Esophagus squamous epithelium (tissue), 5 donors: ENCODE measurements around the gene MTREX. TPM values are rescaled to one million over a fixed set of nuclear protein-coding genes. Genes with fewer than 3 reads are reported as not detected.

Experiments
- DNase-seq: peaks from one replicate; lab custom pipeline; 2025; lab: John Stamatoyannopoulos, UW
- H3K27ac ChIP-seq, 4 donors: fragments of 200-600 bp; sonication (generic); one replicate each; pipeline ENCODE4 v1.5.1; 2016 to 2019; ENCODE audit warnings: mild to moderate bottlenecking in 1 of 4
- H3K27me3 ChIP-seq, 4 donors: fragments of 200-600 bp; sonication (generic); 1 replicate in 3 of 4; 2 replicates in 1 of 4; pipeline versions ENCODE4 v1.5.1 to v1.6.0; 2017 to 2021; ENCODE audit warnings: antibody characterized with exemption in 1 of 4
- H3K36me3 ChIP-seq, 3 donors: fragments of 200-600 bp; sonication (generic); one replicate each; pipeline ENCODE4 v1.5.1; 2016 to 2019
- H3K4me1 ChIP-seq, 3 donors: fragments of 200-600 bp; sonication (generic); one replicate each; pipeline ENCODE4 v1.5.1; 2017 to 2019
- H3K4me3 ChIP-seq, 4 donors: fragments of 200-600 bp; sonication (generic); 1 replicate in 3 of 4; 2 replicates in 1 of 4; pipeline ENCODE4 v1.5.1; 2016 to 2019; ENCODE audit warnings: mild to moderate bottlenecking in 2 of 4, moderate library complexity in 1 of 4
- H3K9me3 ChIP-seq, 3 donors: fragments of 200-600 bp; sonication (generic); one replicate each; pipeline ENCODE4 v1.5.1; 2016 to 2019
- CTCF ChIP-seq, 6 experiments: fragments of 450-650 bp in 4 of 6; fragments of 200-600 bp in 2 of 6; sonication (generic) in 2 of 6; IDR thresholded peaks; one replicate each; pipeline ENCODE4 v1.5.1; 2016 to 2019; ENCODE audit warnings: antibody characterized with exemption in 6 of 6, mild to moderate bottlenecking in 4 of 6, moderate library complexity in 4 of 6
- POLR2A ChIP-seq, 4 donors: fragments of 450-650 bp; IDR thresholded peaks; one replicate each; pipeline ENCODE4 v1.6.1; 2017; ENCODE audit warnings: antibody characterized with exemption in 4 of 4, mild to moderate bottlenecking in 4 of 4, moderate library complexity in 3 of 4
- WGBS, 2 donors: methylation state at CpG; one replicate each; pipeline ENCODE4 v1.1.5; 2018; 5-methylcytosine and 5-hydroxymethylcytosine counted together
- intact Hi-C: fragments of 100-400 bp; cut with DNase I; formaldehyde crosslinking; loops from one replicate; pipeline ENCODE4 v1.15.0; 2022
- total RNA-seq, 4 donors: library from RNA; depleted of rRNA; stranded (reverse); fragments of >200 nt; gene quantifications; one replicate each; pipeline ENCODE4 v1.1.0, GENCODE V29; 2016
- donor health status: DM: yes; HTN: yes; CAD: no.

Gene MTREX
- total RNA-seq, 4 donors from 2014 or later: 63.9 to 79.3 (median 72.2) TPM

GRCh38 chr5:55441954-55442353 is 134.2 kb downstream of the MTREX start:
- Histone ChIP-seq H3K9me3 (no peaks in the 10 kb centered on the region), H3K27ac (peak overlapping the region in 2 of 4 donors; percentile 68 to 83), H3K36me3 (peaks cover 0 to 10% (median 5%) of the 10 kb centered on the region in 3 donors), H3K4me1 (peaks cover 12 to 50% (median 23%) of the 10 kb centered on the region in 3 donors), H3K4me3 (no peak overlapping the region), H3K27me3 (no peaks in the 10 kb centered on the region)
- DNase-seq: no peak
- intact Hi-C loops: no loop called here
- WGBS, 2 donors: 86 to 93% methylated on average over 1 of the region's 1 CpG
- TF ChIP-seq POLR2A (IDR thresholded peaks at IDR 0.05): no peak
- TF ChIP-seq CTCF (IDR thresholded peaks at IDR 0.05): no peak

GRCh38 chr5:55445791-55446190 is 138.0 kb downstream of the MTREX start:
- Histone ChIP-seq H3K4me3 (no peak overlapping the region), H3K4me1 (peaks cover 0 to 28% (median 0%) of the 10 kb centered on the region in 3 donors), H3K36me3 (peaks cover 0 to 10% (median 5%) of the 10 kb centered on the region in 3 donors), H3K27me3 (no peaks in the 10 kb centered on the region), H3K9me3 (no peaks in the 10 kb centered on the region), H3K27ac (no peak overlapping the region)
- 89 to 98% methylated on average over 3 of the region's 3 CpGs for WGBS, 2 donors
- DNase-seq: no peak
- TF ChIP-seq CTCF (IDR thresholded peaks at IDR 0.05) (no peak), POLR2A (IDR thresholded peaks at IDR 0.05) (no peak)
- intact Hi-C loops: no loop called here

- H3K36me3 ChIP-seq: peaks cover 0 to 7% (median 0%) of the 10 kb centered on the region in 3 donors
- TF ChIP-seq CTCF (IDR thresholded peaks at IDR 0.05): no peak
- no peak for TF ChIP-seq POLR2A (IDR thresholded peaks at IDR 0.05)
- intact Hi-C loops: no loop called here
- H3K27me3 ChIP-seq: no peaks in the 10 kb centered on the region
- WGBS, 2 donors: 67 to 76% methylated on average over 8 of the region's 8 CpGs
- no peak overlapping the region for H3K4me3 ChIP-seq
- peak overlapping the region in 3 of 4 donors; percentile 10 to 29 (median 11) for H3K27ac ChIP-seq
- H3K9me3 ChIP-seq: no peaks in the 10 kb centered on the region
- DNase-seq: no peak
- H3K4me1 ChIP-seq: peaks cover 0 to 22% (median 0%) of the 10 kb centered on the region in 3 donors
Observed at GRCh38 chr5:55446640-55447351, 139.0 kb downstream of the MTREX start.

GRCh38 chr5:55450050-55450765 is 142.4 kb downstream of the MTREX start:
- DNase-seq: no peak
- H3K36me3 ChIP-seq: peaks cover 0 to 11% (median 0%) of the 10 kb centered on the region in 3 donors
- H3K9me3 ChIP-seq: no peaks in the 10 kb centered on the region
- H3K27me3 ChIP-seq: no peaks in the 10 kb centered on the region
- intact Hi-C loops: no loop called here
- H3K4me3 ChIP-seq: no peak overlapping the region
- WGBS, 2 donors: 85 to 86% methylated on average over 4 of the region's 4 CpGs
- peaks cover 0 to 27% (median 0%) of the 10 kb centered on the region in 3 donors for H3K4me1 ChIP-seq
- no peak overlapping the region for H3K27ac ChIP-seq
- TF ChIP-seq POLR2A (IDR thresholded peaks at IDR 0.05) (no peak), CTCF (IDR thresholded peaks at IDR 0.05) (no peak)

- WGBS, 2 donors: 95 to 100% methylated on average over 2 of the region's 2 CpGs
- no peak overlapping the region for H3K4me3 ChIP-seq
Observed at GRCh38 chr5:55451976-55452375, 144.2 kb downstream of the MTREX start.

More at GRCh38 chr5:55451976-55452375, 144.2 kb downstream of the MTREX start:
- H3K9me3 ChIP-seq: no peaks in the 10 kb centered on the region
- H3K36me3 ChIP-seq: peaks cover 0 to 11% (median 0%) of the 10 kb centered on the region in 3 donors
- no peak for TF ChIP-seq CTCF (IDR thresholded peaks at IDR 0.05)
- peaks cover 0 to 25% (median 3%) of the 10 kb centered on the region in 3 donors for H3K4me1 ChIP-seq
- no peaks in the 10 kb centered on the region for H3K27me3 ChIP-seq
- no peak overlapping the region for H3K27ac ChIP-seq
- intact Hi-C loops: no loop called here
- no peak for DNase-seq
